ENCODE data around the gene AHSP. TPM values are rescaled to one million over a fixed set of nuclear protein-coding genes. Genes with fewer than 3 reads are reported as not detected.
A peak's percentile ranks its signal among the peaks of the same experiment; 100 is the strongest.

AHSP gene
- total RNA-seq (10 to 100 TPM in 1 of 2 donors, not detected in 1; 47.8 TPM), polyA plus RNA-seq (under 1 TPM in 1 of 2 donors, not detected in 1; 0.30 TPM)
- long read RNA-seq, donor 1, partial matches to known transcripts: 0 of 2 reads
- long read RNA-seq, donor 1, other reads (novel, unspliced or antisense): 0 of 2 reads
- long read RNA-seq, donor 2, partial matches to known transcripts: 0 of 2 reads
- long read RNA-seq, donor 2, other reads (novel, unspliced or antisense): 0 of 2 reads
- long read RNA-seq, donor 3: 0 reads
- long read RNA-seq, donor 4, transcript AHSP-201 (3 exons, 524 nt): major isoform, 5 of 5 reads
- long read RNA-seq, donor 4, partial matches to known transcripts: 0 of 5 reads
- long read RNA-seq, donor 4, other reads (novel, unspliced or antisense): 0 of 5 reads
- long read RNA-seq, donor 5, transcript AHSP-201 (3 exons, 524 nt): major isoform, 17 of 17 reads
- long read RNA-seq, donor 5, partial matches to known transcripts: 0 of 17 reads
- long read RNA-seq, donor 5, other reads (novel, unspliced or antisense): 0 of 17 reads

GRCh38 chr16:31527734-31528274, at the start of gene AHSP:
Gene AHSP, plus strand, starts transcription at chr16:31527900. Its CDS starts 240 bp downstream, at chr16:31528140.
- no peak within 1 kb of the TSS for H3K4me3 ChIP-seq
- WGBS, 2 donors: 75 to 81% methylated on average over 6 of the region's 6 CpGs

GRCh38 chr16:31478956-31479355, 48.7 kb upstream of the AHSP start:
- 90 to 97% methylated on average over 3 of the region's 3 CpGs for WGBS, 2 donors
- ATAC-seq (ENCODE audit: insufficient read depth, low FRiP score) (no peak), DNase-seq (no peak)
- peaks cover 6 to 18% (median 16%) of the 10 kb centered on the region in 4 donors for H3K36me3 ChIP-seq (ENCODE audit: control insufficient read depth in 4 of 4, insufficient read depth in 4 of 4, low read length in 4 of 4)
- H3K27ac ChIP-seq (ENCODE audit: low read depth in 1 of 2, low read length in 1 of 2): peak overlapping the region in 1 of 2 donors; percentile 34
- TF ChIP-seq, protein P1, sequence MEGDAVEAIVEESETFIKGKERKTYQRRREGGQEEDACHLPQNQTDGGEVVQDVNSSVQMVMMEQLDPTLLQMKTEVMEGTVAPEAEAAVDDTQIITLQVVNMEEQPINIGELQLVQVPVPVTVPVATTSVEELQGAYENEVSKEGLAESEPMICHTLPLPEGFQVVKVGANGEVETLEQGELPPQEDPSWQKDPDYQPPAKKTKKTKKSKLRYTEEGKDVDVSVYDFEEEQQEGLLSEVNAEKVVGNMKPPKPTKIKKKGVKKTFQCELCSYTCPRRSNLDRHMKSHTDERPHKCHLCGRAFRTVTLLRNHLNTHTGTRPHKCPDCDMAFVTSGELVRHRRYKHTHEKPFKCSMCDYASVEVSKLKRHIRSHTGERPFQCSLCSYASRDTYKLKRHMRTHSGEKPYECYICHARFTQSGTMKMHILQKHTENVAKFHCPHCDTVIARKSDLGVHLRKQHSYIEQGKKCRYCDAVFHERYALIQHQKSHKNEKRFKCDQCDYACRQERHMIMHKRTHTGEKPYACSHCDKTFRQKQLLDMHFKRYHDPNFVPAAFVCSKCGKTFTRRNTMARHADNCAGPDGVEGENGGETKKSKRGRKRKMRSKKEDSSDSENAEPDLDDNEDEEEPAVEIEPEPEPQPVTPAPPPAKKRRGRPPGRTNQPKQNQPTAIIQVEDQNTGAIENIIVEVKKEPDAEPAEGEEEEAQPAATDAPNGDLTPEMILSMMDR (IDR thresholded peaks at IDR 0.05; ENCODE audit: control extremely low read depth, extremely low read depth): no peak
- H3K9me3 ChIP-seq (ENCODE audit: control insufficient read depth in 4 of 4, insufficient read depth in 3 of 4, low read length in 3 of 4): no peaks in the 10 kb centered on the region
- H3K4me3 ChIP-seq: no peak overlapping the region
- H3K27me3 ChIP-seq (ENCODE audit: control insufficient read depth in 3 of 3, insufficient read depth in 3 of 3, low read length in 2 of 3): no peaks in the 10 kb centered on the region
- peaks cover 0 to 7% (median 0%) of the 10 kb centered on the region in 5 donors for H3K4me1 ChIP-seq (ENCODE audit: control insufficient read depth in 5 of 5, insufficient read depth in 5 of 5, low read length in 5 of 5)
- H3K9ac ChIP-seq (ENCODE audit: insufficient read depth in 1 of 2, low read length in 2 of 2): no peak overlapping the region

More at GRCh38 chr16:31527734-31528274, at the start of gene AHSP:
- H3K9me3 ChIP-seq (ENCODE audit: control insufficient read depth in 4 of 4, insufficient read depth in 3 of 4, low read length in 3 of 4): peaks cover 0 to 4% (median 0%) of the 10 kb centered on the region in 4 donors
- ATAC-seq (ENCODE audit: insufficient read depth, low FRiP score): no peak
- H3K4me1 ChIP-seq (ENCODE audit: control insufficient read depth in 5 of 5, insufficient read depth in 5 of 5, low read length in 5 of 5): peaks cover 0 to 11% (median 1%) of the 10 kb centered on the region in 5 donors
- no peak within 1 kb of the TSS for H3K27ac ChIP-seq (ENCODE audit: low read depth in 1 of 2, low read length in 1 of 2)
- H3K9ac ChIP-seq (ENCODE audit: insufficient read depth in 1 of 2, low read length in 2 of 2): peak within 1 kb of the TSS in 1 of 2 donors; percentile 0
- DNase-seq: no peak
- TF ChIP-seq, protein P1 (IDR thresholded peaks at IDR 0.05; ENCODE audit: control extremely low read depth, extremely low read depth): no peak
- H3K36me3 ChIP-seq (ENCODE audit: control insufficient read depth in 4 of 4, insufficient read depth in 4 of 4, low read length in 4 of 4): no peaks in the 10 kb centered on the region
- H3K27me3 ChIP-seq (ENCODE audit: control insufficient read depth in 3 of 3, insufficient read depth in 3 of 3, low read length in 2 of 3): peaks cover 0 to 11% (median 0%) of the 10 kb centered on the region in 3 donors

DNA sequence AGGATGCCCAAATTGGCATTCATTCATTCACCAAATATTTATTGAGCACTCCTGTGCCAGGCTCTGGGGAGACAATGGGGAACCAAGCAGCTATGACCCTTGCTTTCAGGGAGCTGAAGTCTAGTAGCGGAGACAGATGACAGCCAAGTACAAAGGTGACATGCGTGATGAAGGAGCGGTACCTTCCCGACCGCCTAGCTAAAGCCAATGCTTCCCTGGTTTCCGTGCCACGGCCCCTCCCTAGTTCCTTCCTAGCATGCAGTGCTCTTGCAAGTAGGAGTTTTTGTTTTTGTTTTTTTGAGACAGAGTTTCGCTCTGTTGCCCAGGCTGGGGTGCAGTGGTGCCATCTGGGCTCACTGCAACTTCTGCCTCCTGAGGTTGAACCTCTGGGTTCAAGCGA, 47.9 kb upstream of the AHSP start:
- Histone ChIP-seq H3K4me1 (ENCODE audit: control insufficient read depth in 5 of 5, insufficient read depth in 5 of 5, low read length in 5 of 5) (peaks cover 0 to 5% (median 1%) of the 10 kb centered on the region in 5 donors), H3K36me3 (ENCODE audit: control insufficient read depth in 4 of 4, insufficient read depth in 4 of 4, low read length in 4 of 4) (peaks cover 1 to 14% (median 11%) of the 10 kb centered on the region in 4 donors), H3K27me3 (ENCODE audit: control insufficient read depth in 3 of 3, insufficient read depth in 3 of 3, low read length in 2 of 3) (no peaks in the 10 kb centered on the region), H3K9ac (ENCODE audit: insufficient read depth in 1 of 2, low read length in 2 of 2) (no peak overlapping the region), H3K27ac (ENCODE audit: low read depth in 1 of 2, low read length in 1 of 2) (no peak overlapping the region), H3K4me3 (no peak overlapping the region), H3K9me3 (ENCODE audit: control insufficient read depth in 4 of 4, insufficient read depth in 3 of 4, low read length in 3 of 4) (no peaks in the 10 kb centered on the region)
- WGBS, 2 donors: 77 to 93% methylated on average over 9 of the region's 9 CpGs
- DNase-seq (no peak), ATAC-seq (ENCODE audit: insufficient read depth, low FRiP score) (no peak)
- TF ChIP-seq, protein P1 (IDR thresholded peaks at IDR 0.05; ENCODE audit: control extremely low read depth, extremely low read depth): no peak

Data from lung (tissue), 16 donors.